IPS-NIHi7 (cell line): Measurements from ENCODE around the gene LIMD2.

Experiments used
- DNase-seq: peaks from one replicate; pipeline ENCODE4 v3.0.0; 2012; ENCODE audit warnings: mixed read lengths; ENCODE audit errors: extremely low spot score

The LIMD2 gene

GRCh38 chr17:63681530-63681929, 18.4 kb downstream of the LIMD2 start:
- no peak for DNase-seq

GRCh38 chr17:63680700-63681099, 19.2 kb downstream of the LIMD2 start:
- DNase-seq = no peak

- peak; percentile 66 for DNase-seq
Measured at GRCh38 chr17:63679214-63679613, 20.7 kb downstream of the LIMD2 start.

- DNase-seq = no peak
Measured at GRCh38 chr17:63676584-63676983, 23.3 kb downstream of the LIMD2 start.

GRCh38 chr17:63675607-63676546, 24.0 kb downstream of the LIMD2 start:
- DNase-seq = no peak

- peak; percentile 35 for DNase-seq
Measured at GRCh38 chr17:63675231-63675606, 24.7 kb downstream of the LIMD2 start.

GRCh38 chr17:63672856-63673255, 27.1 kb downstream of the LIMD2 start:
- no peak for DNase-seq

GRCh38 chr17:63665527-63666214, 34.3 kb downstream of the LIMD2 start:
- DNase-seq = no peak

- DNase-seq = no peak
Measured at GRCh38 chr17:63659850-63660249, 40.1 kb downstream of the LIMD2 start.

GRCh38 chr17:63658366-63658765, 41.6 kb downstream of the LIMD2 start:
- no peak for DNase-seq

- no peak for DNase-seq
Measured at GRCh38 chr17:63657786-63658185, 42.1 kb downstream of the LIMD2 start.

GRCh38 chr17:63653050-63653449, 46.9 kb downstream of the LIMD2 start:
- DNase-seq = no peak

- DNase-seq = no peak
Measured at GRCh38 chr17:63652106-63652505, 47.8 kb downstream of the LIMD2 start.

- no peak for DNase-seq
Measured at GRCh38 chr17:63649813-63650212, 50.1 kb downstream of the LIMD2 start.

GRCh38 chr17:63647936-63648335, 52.0 kb downstream of the LIMD2 start:
- DNase-seq = peak; percentile 66

GRCh38 chr17:63647065-63647725, 52.7 kb downstream of the LIMD2 start:
- DNase-seq = no peak

GRCh38 chr17:63646488-63646806, 53.5 kb downstream of the LIMD2 start:
- DNase-seq = no peak
